GM19193 (cell line): ENCODE measurements around the gene OXT.

Source experiments
- POLR2A ChIP-seq: IDR thresholded peaks from 4 replicates; pipeline ENCODE4 v1.6.1; 2011; ENCODE audit not compliant: insufficient read depth, insufficient read length; ENCODE audit errors: extremely low read depth

OXT gene

DNA sequence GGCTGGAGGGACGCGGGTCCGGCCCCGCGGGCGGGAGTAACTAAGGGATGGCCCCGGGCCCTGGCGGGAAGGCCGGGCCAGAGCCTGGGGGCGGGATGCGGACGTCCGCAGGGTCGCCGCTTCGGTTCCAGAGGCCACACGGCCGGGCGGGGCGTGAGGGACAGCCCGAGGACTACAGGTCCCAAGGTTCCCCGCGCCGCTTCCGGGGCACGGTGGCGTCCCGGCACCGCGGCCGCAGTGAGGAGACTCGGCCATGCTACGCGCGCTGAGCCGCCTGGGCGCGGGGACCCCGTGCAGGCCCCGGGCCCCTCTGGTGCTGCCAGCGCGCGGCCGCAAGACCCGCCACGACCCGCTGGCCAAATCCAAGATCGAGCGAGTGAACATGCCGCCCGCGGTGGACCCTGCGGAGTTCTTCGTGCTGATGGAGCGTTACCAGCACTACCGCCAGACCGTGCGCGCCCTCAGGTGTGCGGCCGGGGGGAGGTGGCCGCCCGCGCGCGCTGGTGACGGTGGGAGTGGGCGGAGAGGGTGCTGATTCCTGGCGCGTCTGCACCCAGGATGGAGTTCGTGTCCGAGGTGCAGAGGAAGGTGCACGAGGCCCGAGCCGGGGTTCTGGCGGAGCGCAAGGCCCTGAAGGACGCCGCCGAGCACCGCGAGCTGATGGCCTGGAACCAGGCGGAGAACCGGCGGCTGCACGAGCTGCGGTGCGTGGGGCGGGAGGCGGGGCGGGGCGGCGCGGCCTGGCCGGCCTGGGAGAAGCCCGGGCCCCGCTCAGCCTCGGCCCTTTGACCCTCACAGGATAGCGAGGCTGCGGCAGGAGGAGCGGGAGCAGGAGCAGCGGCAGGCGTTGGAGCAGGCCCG lies 25.4 kb upstream of the OXT start, which contains the start of gene MRPS26:
MRPS26 (plus strand) TSS at position 237 of the 861 bp plus-strand sequence; CDS start at position 254, 17 bp downstream.
- peak; percentile 82 for TF ChIP-seq POLR2A

DNA sequence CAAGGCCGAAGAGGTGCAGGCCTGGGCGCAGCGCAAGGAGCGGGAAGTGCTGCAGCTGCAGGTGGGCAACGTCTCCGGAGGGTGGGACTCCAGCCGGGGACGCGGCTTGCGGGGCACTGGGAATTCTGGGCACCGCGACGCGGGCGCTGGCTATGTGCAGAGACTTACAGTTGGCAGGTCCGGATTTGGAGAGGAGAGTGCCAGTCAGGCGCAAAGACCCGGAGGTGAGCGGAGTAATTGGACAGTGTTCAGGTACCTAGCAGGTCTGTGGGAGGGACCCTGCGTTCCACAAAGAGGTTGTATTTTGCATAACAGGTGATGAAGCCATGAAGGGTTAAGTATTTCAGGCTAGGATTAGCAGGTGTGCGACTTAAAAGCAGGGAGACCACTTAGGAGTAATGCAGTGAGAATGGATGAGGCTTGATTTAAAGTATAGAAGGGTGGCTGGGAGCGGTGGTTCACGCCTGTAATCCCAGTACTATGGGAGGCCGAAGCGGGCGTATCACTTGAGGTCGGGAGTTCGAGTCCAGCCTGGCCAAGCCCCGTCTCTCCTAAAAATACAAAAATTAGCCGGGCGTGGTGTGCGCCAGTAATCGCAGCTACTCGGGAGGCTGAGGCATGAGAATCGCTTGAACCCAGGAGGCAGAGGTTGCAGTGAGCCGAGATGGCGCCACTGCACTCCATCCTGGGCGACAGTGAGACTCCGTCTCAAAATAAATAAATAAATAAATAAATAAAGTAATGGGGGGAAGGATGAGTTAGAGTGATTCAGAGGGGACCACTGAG lies 24.6 kb upstream of the OXT start:
- TF ChIP-seq POLR2A = no peak

DNA sequence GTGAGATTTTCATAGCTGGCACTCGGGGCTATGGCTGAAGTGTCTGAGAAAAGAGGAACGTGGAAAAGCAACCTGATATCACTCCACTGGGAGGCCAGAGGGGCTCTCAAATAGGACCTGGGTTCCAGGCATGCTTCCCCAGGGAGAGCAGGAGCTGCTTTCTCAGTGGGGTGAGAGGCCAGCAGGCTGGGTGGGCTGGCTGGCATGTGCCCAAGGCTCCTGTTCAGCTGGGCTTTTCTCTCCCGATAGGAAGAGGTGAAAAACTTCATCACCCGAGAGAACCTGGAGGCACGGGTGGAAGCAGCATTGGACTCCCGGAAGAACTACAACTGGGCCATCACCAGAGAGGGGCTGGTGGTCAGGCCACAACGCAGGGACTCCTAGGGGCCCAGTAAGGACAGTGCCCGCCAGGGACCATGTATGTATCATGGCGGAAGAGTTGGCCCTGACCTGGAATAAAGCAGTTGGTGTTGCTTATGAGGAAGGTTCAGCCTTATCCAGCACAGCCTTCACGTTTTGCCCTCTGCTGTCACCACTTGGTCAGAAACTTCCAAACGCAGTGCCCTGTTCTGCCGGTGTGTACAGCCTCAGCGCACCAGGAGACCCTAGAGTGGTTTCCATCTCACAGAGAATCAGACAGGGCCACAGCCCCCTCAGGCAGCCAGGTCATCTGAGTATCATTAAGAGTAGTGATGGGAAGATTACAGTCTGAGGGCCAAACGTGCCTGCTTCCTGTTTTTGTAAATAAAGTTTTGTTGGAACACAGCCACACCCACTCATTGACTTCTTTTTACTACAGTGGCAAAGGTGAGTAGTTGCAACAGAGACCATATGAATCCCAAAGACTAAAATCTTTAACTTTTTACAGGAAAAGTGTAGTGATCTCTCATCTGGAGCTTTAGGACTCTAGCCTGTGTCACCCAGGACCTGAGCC lies 23.7 kb upstream of the OXT start:
- no peak for TF ChIP-seq POLR2A

DNA sequence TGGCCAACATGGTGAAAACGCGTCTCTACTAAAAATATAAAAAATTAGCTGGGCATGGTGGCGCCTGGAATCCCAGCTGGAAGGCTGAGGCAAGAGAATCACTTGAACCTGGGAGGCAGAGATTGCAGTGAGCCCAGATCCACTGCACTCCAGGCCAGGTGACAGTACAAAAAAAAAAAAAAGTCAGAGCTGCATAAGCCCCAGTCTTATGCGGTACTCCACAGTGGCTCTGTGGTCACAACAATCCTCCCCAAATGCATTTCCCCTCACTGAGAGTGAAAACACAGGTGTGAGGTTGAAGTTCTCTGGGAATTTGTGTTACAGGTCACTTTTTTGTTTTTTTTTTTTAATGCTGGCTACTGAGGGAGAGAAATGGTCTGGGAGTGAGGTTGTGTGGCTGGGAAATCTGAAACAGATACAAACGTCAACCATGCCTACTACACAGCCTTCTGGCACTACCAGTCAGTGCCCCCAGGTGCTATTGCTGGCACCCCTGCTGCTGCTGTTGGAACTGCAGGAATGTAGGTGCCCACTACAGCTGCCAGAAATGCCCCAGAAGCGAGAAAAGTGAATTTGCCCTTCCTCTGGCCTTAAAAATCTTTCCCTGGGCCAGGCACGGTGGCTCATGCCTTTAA lies 19.9 kb upstream of the OXT start:
- no peak for TF ChIP-seq POLR2A

DNA sequence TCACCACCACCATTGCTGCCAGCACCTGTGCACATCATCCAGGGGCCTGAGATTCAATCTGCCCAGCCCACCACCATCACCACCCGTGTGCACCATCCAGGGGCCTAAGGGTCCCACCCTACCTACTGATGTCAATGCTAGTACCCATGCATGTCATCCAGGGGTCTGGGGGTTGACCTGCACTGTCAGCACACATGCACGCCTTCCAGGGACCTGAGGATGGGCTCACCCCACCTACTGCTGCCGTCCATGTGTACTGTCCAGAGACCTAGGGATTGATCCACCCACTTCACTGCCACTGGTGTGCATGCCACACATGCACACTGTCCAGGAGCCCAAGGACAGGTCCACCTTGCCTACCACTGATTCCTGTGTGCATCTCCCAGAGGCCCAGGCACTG lies 11.9 kb upstream of the OXT start:
- TF ChIP-seq POLR2A = no peak

DNA sequence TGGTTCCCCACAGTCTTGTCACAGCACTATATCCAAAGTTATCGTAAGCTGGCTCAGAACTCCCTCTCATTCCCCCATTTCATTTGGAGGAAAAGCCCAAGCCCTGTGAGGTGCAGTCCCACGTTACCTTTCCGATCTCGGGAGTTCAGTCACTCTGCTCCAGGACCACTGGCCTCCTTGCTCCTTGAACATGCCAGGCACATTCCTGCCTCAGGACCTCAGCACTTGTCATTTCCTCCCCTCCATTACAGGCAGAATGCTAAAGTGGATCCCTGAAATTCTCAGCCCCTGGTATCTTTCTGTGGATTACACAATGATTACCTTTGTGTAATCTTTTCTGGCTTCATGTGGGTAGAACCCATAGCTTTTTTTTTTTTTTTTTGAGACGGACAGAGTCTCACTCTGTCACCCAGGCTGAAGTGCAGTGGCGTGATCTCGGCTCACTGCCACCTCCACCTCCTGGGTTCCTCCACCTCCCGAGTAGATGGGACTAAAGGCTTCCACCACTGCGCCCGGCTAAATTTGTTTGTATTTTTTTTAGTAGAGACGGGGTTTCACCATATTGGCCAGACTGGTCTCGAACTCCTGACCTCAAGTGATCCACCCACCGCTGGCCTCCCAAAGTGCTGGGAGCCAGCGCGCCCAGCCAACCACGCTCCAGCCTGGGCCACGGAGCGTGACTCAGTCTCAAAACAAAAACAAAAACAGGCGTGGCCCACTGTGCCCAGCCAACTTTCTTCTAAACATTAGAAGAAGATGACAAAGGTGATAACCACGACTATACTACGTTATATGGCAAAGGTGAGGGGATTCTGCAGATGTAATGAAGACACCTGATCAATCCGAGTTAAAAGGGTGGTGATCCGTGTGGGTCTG lies 4.0 kb upstream of the OXT start:
- no peak for TF ChIP-seq POLR2A

DNA sequence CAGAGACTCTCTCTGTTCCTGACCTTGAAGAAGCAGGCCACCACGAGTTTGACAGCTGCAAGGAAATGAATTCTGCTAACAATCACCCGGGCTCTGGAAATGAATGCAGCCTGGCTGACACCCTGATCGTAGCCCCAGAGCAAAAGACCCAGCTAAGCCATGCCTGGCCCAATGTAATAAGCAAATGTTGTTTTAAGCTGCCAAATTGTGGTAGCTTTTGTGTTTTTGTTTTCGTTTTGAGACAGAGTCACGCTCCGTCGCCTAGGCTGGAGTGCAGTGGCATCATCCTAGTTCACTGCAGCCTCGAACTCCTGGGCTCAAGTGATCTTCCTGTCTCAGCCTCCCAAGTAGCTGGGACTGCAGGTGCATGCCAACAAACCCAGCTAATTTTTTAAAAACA lies 3.3 kb upstream of the OXT start:
- no peak for TF ChIP-seq POLR2A

DNA sequence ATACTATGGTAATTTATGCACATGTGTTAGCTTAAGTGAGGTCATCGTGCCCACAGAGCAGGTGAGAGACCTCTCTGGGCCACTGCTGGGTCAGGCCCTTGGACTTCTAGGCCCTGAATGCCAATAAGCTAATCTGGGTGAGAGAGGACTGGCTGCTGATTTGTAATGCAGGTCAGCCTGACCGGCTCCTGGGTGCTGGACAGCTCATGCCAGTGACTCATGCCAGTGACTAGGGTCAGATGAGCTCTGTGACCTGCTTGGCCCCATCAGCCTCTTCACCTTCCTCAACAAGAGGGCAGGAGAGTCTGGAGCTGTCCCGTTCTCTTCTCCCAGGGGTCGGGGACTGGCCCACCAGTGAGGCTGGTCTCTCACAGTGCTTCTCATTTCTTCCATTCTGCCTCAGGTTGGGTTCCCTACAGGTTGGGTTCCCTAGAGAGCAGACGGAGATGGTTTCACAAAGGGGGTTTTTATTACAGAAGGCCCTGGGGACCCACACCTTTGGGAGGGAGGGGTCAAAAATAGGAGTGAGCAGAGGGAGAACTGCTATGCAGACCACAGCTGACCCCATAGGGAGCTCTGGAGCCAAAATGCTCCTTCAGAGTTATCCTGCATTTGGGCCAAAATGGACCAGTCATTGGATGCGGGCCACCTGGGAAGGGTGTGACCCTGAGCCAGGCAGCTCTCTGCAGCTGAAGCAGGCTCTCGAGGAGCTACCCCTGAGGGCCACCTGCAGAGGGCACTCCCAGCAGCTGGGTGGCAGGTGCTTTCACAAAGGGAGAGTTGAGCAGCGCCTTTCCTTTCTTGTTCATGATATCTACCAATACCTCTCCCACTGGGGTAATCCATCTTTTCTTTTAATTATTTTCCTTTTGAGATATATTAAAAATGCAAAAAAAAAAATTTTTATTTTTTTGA lies 2.2 kb upstream of the OXT start:
- no peak for TF ChIP-seq POLR2A

DNA sequence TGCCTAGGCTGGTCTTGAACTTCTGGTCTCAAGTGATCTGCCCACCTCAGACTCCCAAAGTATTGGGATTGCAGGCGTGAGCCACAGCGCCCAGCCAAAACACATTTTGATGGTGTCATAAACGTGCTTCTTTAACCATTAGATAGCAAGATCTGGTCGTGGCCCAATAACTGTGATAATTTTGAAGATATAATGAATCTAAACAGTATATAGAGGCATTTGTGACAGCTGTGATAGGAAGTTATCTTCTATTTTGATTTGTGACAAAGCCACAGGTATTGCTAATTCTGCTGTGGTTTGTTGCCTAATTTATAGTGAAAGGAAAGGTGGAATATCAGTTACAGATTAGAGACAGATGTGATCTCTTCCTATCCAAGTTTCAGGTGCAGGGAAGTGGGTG lies 695 bp upstream of the OXT start:
- TF ChIP-seq POLR2A = no peak

DNA sequence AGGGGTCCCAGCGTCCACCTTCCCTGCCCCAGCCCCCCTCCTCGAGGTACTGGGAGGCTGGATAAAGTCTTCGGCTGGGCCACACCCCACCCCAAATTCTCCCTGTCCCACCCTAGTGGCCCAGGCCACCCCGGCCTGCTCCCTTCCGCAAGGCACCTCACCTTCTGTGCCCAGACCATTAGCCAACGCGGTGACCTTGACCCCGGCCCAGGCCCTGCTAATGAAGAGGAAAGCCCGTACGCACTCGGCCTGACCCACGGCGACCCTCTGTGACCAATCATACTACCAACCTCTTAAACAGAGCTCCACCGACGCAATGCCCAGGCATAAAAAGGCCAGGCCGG lies 182 bp upstream of the OXT start:
- TF ChIP-seq POLR2A = no peak

DNA sequence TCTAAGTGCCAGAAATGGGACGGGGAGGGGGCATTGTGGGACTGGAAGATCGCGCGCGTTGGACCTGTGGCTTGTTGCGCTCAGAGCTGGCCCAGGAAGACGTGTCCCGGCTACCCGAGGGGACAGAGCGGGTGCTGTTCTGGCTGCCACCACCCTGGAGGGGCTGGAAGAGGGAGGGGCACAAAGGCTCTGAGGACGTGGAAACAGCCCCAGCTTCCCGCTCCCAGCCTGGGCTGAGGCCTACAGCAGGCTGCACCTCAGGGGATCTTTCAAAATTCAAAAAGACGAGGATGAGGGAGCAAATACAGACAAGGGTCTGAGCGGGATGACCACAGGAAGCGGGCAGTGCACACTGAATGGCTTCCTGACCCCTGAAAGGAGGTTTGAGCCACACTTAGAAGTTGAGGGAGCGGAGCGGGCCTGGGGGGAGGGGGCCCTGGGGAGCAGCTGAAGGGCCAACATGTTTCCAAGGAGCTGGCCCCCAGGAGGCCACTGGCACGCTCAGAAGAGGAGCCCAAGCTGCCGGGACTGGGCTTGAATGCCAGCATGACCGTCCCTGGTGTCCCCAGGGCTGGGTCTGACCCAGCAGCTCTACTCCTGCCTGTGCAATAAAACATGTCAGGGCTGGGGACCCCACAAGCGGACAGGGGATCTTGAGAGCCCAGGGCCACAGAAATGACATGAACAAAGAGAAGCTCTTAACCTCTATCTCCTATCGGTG lies 1.3 kb downstream of the OXT start:
- TF ChIP-seq POLR2A = no peak

DNA sequence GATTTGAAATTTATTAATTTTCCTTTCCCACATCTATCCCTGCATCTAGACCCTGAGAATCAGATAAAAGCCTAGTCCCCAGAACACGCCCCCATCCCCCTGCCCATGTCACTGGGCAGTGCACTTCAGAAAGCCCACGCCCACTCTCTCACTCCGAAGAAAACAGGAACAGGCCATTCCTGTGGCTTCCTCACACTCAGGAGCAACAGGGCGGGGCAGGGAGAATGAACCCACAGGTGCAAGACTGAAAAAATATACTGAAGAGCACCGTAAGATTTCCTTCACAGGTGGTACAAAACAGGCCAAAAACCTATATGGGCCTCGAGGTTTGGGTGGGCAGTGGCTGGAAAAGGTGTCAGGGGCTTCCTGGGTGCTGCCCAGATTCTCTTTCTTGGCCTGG lies 3.4 kb downstream of the OXT start:
- no peak for TF ChIP-seq POLR2A
